Dedifferentiated amniotic fluid mesenchymal stem cell (primary cell): ENCODE measurements around the gene UQCC2.
A peak's percentile ranks its signal among the peaks of the same experiment; 100 is the strongest.

Source experiments
- DNase-seq: peaks from one replicate; pipeline ENCODE4 v3.0.0-alpha.2; 2016; ENCODE audit errors: extremely low spot score

Gene UQCC2

DNA sequence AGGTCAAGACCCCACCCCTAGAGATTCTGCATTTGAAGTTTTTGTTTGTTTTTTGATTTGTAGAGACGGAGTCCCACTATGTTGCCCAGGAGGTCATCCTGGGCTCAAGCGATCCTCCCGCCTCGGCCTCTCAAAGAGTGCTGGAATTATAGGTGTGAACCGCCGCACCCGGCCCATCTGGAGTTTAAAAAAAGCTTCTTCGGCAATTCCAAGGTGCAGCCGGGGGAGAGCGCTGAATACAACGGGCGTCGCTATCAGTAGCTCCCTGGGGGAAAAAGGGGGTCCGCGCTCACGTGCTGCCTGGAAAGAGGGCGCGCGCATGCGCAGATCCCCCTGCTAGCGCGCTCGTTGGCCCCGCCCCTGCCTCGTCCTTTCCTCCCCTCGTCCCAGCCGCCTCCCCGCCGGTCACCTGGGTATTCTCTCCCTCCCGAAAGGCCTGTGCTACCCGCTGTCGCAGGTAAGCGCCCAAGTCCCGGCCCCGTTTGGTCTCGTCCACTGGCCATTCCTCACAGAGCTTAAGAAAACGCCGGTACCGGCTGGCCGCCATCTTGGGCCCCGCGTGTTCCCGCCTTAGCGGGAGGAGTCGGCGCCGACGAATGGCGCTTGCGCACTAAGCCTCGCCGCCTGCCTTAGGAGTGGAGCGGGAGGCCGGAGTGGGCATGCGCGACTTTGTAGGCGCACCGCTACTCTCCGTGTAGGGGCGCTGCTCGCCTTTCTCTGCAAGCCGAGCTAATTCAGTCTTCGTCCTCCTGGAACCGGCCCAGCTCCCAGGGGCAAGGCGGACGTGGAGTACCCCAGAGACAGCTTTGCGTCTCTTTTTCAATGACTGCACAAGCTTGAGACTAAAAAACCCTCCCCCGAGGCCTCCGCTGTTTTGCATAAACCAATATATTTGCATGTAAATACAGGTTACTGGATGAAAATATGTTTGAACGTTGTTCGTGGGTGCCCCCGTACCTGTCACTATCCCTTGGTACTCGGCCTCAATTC lies at the start of gene UQCC2:
Gene UQCC2 (minus strand): TSS at position 561 of the 990 bp plus-strand sequence. CDS start 14 bp downstream, at position 547.
- peak; percentile 96 for DNase-seq

DNA sequence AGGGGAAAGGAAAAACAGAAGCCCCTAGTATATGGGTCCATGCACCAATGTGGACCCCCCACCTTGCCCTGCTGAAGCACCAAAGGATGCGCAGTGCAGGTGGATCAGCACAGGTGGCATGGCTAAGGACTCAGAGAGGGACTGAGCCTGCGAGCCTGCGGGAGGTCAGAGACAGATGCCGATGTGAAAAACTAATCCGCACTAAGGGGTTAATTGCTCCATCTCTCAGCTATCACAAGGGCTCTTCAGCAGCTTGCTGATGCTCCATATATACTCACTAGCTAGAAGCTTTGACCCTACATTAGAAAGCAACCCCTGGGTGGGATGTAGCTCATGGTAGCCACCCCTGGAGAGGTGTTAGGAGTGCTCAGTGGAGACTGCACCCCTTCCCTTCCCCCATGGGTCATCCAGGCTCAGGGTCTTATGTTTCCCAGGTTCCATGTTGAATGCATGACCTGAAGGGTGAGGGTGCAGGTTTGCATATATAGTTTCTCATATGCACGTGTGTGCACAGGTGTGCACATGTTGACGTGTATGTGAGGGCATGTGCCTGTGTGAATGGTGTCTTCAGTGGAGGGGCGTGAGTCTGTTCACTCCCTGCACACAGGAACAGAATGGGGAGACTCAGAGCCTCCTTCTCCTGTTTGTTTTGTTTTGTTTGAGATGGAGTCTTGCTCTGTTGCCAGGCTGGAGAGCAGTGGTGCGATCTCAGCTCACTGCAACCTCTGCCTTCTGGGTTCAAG lies 48.6 kb upstream of the UQCC2 start:
- no peak for DNase-seq

DNA sequence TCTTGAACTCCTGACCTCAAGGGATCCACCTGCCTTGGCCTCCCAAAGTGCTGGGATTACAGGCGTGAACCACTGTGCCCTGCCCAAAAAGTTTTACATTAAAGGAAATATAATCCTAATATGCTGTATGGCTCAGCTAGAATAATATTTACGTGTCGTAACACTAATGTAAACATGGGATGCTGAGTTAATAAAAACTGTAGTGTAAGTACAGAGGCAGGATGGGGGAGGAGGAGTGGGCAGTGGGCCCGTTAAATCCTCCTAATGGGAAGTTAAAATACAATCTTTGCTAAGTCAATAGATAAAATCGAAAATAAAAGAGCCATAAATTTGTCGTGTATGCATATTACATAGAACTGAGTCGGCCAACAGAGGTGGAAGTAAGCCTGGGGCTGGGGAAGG lies 47.3 kb upstream of the UQCC2 start:
- no peak for DNase-seq

DNA sequence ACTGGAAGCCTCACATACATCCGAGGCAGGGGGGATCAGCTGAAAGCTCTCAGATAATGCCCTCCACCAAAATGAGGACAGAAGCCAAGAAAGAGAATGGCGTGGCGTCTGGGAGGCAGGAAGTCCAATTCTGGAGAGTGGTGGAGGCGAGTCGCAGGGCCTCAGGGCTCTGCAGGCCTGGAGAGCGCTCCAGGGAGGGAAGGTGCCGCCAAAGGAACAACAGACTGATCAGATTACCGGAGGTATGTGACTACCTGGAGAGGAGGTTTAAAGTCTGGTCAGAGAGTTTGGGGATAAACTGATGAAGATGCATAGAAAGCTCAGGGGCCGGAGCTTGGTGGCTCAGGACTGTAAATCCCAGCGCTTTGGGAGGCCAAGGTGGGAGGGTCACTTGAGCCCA lies 46.4 kb upstream of the UQCC2 start:
- no peak for DNase-seq

DNA sequence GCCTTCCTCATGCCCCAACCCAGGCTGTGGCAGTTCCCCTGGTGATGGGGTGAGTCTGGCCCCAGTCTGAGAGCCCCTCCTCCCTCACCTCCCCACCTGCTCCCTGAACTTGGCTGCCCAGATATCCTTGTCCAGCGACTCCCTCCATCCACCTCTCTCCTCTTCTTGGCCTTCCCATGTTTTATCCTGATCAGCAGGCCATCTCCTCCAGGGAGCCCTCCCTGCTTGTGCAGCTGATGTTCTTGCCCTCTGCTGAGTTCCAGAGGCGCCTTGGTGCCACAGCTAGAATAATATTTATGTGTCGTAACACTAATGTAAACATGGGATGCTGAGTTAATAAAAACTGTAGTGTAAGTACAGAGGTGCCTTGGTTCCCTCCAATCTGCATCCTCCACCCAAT lies 45.6 kb upstream of the UQCC2 start:
- DNase-seq, result no peak

DNA sequence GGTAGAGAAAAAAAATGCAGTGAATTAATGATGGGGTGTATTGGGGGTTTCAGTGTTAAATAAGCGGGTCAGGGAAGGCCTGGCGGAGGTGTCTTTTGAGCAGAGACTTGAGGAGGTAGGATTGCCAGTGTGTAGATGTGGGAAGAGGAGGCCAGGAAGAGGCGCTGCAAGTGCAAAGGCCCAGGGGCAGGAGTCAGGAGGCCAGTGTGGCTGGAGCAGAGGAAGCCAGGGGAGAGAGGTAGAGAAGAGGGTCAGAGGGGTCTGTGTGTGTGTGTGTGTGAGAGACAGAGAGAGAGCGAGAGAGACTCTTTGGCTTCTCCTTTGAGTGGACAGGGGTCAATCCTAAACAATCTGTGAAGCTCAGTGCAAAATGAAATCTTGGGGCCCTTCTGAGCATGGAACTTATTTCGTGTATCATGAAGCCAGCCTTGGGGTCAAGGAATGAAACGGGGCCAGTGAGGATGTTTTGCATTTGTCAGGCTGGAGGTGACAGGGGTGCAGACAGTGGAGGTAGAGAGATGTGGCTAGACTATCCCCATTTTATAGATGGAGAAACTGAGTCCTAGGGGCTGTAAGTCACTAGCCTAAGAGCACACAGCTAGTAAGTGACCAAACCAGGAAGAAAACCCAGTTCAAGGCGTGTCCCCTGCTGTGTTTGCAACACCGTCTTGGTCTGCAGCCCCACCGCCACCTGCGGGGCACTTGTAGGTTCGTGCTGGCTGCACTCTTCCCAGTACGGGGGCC lies 44.9 kb upstream of the UQCC2 start:
- no peak for DNase-seq

DNA sequence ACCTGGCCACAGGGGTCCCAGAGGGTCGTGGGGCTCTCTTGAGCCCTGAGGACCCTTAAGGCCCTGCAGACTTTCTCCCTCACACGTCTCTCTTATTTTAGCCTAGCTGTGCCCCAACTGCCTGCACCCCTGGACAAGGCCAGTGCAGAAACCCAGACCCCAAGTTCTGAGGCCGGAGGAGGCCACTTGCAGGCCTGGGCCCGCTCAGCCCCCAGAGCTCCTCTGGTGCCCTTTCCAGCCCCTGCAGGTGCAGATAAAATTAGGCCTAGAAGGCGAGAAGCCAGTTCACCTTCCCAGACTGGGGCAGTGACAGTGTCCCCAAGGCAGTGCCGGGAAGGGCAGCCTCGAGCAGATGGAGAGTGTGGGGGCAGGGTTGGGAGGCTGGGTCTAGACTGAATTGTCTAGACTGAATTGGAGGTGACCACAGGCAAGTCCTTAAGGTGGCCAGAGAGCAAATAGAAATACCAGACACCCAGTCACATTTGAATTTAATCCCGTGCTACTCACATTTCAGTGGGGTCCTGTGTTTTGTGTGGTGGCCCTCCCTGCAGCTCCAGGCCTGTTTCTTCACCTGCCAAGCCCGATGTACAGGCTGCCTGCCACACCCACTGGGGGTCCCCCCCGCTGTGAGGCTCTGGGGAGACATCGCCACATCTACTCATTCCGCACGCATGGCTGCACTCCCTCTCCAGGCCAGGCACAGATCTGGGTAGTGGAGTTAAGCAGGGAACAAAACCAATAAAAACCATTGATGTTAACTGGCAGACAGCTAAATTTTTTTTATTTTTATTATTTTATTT lies 43.8 kb upstream of the UQCC2 start:
- no peak for DNase-seq

DNA sequence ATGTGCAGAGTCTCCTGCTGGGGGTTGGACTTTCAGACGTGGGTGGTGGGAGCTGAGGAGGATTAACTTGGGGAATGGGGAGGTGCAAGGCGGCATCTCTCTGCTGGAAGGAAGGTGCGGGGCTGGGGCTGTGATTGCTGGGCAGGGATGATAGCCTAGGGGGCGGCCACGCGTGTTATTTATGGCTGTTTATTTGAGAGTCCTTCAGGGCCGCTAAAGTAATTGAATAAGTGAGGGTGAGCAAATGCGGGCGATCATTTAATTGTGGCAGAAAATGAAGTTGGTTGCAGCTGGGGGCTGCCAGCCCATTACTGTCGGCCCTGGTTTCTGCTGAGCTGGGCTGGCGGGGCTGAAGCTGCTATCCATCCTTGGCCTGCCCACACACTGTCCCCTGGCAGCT lies 42.7 kb upstream of the UQCC2 start:
- DNase-seq, result no peak

DNA sequence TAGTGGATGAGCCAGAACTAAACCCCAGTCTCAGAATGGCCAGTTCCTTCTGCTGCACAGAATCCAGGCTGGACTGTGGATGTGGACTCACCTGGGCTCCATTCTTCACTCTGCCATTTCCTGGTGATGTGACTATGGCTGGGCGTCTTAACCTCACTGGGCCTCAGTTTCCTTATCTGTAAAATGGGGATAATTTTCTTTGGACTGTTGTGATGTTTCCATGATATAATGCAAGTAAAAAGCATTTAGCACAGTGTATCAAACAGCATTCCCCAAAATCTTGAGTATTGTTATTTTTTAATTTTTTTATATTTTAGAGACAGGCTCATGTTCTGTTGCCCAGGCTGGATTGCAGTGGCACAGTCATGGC lies 41.1 kb upstream of the UQCC2 start:
- DNase-seq, result no peak

DNA sequence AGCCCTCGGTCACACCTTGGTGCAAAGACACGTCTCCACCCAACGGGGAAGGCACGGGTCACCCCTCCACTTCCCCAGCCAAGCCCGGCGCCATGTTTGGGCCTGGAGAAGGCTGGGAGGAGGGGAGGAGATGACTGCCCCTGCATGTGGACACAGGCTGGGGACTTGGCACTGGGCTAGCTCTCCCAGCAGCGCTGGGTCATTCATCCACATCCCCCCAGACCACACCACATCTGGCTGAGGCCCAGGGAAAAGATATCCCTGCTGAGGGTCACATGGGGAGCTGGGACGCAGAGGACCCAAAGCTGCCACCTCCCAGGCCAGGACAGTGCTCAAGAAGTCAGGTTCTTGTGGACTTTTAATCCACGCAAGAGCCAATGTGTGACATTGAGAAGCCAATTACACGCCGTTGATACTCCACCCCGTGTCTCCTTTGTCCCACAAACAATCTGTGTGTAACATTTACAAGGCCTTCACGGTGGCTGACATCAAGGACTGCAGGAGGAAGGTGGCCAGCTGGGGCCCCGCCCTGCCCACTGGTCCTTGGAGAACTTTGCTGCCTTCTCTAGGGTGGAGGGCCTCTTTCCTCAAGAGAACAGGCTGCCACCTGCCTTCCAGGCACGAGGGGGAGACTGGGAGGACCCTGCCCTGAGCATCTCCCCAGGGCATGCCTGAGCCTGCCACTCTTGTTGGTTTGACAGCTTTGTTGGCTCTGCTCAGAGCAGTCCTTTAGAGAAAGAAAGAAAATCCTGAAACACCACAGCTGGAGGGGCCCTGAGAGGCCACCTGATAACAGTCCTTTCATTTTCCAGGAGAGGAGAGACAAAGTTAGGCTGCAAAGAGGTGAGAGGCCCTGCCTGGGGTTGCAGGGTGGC lies 40.5 kb upstream of the UQCC2 start:
- DNase-seq, result no peak

DNA sequence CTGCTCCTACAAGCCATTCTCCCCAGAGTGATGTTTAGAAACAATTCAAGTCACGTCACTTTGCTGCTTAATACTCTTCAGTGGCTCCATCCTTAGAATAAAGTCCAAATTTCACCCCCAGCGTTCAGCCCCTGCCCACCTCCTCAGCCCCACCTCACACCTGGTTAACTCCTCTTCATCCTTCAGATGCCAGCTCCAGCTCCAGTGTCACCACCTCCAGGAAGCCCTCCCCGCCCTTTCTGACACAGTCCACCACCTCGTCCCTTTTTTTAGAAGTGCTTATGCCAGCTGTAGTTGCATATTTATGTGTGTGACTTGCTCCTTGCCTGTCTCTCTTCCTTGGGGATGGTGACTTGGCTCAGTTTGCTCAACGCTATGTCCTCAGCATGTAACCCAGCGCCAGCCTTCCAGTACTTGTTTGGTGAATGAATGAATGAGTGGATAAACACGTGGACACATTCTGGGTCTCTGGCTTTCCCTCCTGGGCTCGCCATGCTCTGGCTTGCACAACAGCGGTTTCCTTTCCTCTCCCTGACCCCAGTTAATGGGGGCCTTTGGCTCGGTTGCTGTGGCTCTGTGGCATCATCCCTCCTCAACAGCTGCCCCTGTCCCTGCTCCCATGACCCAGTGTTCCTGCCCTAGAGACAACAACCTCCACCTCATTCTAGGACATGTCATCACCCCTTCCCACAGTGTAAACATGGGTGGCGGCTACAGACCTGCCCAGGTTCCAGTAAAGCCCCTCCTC lies 38.9 kb upstream of the UQCC2 start:
- no peak for DNase-seq

DNA sequence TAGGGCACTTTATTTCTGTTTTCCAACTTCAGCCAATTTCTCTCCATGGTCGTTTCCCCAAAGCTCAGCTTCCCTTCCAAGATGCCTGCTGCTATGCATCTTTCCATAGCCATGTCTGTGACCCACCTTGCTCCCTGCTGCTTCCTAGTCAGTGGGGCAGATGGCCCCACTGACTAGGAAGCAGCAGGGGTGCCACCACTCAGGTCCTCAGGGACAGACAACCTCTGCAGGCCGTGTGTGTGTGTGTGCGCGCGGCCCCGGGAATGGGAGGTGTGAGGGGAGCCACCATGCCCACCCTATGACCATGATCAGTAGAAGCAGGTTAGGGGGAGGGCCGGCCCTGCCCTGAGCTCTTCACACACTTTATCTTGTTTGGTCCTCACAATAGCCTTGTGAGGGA lies 37.9 kb upstream of the UQCC2 start:
- DNase-seq, result no peak

DNA sequence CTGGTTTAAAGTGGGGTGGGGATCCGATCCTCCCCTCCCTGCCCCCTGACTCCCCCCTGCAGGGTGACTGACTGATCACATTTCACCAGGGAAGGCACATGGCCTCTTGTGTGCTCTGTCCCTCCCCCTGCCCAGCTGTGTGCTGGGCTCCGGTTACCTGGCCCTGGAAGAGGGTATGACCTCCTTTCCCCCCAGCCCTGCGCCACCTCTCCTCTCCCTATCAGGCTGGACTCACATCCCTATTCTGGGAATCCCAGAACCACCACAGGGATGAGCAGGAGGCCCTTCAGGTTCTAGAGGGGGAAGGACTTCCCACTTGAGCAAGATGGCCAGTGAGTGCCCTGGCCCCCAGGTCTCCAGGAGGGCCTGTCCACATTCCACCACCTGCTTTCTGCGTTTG lies 37.3 kb upstream of the UQCC2 start:
- DNase-seq, result no peak

DNA sequence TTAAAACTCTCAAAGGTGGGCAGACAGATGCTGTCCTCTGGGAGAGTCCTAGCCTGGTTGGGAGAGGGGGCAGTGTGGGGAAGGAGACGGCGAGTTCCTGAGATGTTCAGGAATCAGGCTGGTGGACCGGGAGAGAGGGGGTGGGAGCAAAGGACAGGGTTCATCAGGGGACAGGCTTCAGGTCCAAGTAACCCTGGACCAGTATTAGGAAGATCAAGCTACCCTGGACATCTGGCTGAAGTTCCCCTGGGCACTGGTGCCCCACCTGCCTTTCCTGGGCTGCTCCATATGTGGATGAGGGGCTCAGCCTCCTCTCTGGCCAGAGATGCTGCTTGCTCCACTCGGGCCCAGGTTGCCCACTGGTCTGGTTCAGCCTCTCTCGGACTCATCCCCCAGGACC lies 36.3 kb upstream of the UQCC2 start:
- DNase-seq, result no peak

DNA sequence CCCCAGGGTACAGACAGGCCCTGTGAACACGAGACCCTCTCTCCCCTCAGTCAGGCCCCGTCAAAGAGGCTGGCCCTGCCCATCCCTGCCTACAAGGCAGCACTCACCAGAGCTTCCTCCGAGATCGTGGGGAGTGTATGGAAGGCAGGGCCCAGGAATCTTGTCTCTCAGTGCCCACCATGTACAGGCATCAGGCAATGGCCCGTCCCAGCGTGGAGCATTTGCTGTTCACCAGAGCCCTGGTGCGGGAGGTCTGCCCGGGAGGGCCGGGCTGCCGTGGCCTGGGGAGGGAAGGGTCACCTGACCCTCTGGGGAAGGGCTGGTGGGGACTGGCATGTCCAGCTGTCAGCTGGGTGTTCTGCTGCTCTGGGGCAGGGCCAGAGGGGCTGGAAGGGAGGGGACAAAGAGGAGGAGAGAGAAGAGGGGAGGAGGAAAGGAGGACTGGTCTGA lies 35.2 kb upstream of the UQCC2 start, which contains the start of gene IP6K3:
Gene IP6K3 (minus strand): TSS at position 255 of the 450 bp plus-strand sequence. CDS start 11,429 bp downstream, outside the sequence.
- DNase-seq, result no peak

DNA sequence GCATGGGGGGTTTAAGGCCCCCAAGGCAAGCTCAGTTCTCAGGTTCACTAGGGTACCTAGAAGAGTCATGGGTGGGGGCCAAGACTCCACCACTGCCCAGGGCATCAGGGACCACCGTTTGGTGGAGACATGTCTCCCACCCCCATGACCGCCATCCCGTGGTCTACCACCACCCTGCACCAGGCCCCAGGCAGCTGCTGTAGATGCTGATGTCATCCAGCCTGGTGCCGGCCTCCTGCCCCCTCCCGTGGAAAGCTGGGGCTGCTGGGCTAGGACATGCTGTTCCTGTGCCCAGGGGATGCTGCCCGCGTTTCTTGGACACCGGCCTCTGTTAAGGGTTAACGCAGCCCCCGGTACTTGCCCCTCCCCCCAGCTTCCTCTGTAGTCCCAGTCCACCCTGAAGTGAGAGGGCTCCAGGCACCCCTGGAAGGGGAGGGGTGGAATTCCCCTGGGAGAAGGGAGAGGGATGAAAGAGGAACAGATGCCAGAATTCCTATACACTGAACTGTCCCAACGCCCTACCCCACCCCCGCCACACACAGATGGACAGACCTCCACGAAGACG lies 34.6 kb upstream of the UQCC2 start:
- no peak for DNase-seq

DNA sequence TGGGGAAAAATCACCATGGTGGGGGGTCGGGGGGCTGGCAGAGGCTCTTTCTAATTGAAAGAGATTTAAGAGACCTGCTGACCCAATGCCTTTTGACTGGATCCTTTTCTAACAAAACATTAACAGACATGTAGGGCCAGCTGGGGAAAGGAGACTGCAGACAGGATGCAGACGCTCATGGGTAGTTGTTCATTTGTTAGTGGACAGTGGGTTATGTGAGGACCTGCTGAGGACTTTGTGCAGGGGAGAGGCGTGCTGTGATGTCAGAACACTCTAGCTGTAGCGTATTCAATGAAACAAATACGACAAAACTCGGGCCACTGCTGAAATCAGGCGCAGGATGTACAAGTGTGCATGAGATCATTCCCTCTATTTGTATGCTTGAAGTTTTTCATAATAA lies 34.0 kb upstream of the UQCC2 start:
- no peak for DNase-seq

DNA sequence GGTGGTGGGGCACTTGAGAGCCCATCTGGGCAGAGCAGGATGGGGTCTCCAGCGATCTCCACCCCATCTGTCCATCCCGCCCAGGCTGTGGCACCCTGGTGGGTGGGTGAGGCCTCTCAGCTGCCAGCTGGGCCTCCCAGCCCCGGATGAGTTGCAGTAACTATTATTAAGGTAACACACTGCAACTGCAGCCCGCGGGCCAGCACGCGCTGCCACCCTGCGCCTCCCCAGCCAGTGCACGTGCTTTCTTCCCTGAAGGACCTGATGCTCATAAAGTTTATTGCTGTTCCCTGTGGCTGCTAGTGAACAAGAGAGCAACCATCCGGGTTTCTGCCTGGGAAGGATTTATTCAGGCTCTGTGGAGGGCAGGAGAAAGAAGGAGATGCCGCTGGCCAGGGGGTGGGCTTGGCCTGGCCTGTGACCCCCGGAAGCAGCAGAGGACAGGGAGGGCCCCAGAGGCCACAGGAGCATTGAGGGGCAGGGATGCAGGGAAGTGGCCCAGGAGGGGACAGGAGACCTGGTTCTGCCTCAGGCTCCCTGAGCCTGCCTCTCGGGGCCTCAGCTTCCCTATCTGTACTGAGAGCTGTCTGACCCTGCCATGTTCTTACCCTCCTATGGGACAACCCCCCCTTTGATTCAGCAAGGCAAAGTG lies 33.5 kb upstream of the UQCC2 start:
- no peak for DNase-seq
